ENCODE results near the gene CMTM1.

DNA sequence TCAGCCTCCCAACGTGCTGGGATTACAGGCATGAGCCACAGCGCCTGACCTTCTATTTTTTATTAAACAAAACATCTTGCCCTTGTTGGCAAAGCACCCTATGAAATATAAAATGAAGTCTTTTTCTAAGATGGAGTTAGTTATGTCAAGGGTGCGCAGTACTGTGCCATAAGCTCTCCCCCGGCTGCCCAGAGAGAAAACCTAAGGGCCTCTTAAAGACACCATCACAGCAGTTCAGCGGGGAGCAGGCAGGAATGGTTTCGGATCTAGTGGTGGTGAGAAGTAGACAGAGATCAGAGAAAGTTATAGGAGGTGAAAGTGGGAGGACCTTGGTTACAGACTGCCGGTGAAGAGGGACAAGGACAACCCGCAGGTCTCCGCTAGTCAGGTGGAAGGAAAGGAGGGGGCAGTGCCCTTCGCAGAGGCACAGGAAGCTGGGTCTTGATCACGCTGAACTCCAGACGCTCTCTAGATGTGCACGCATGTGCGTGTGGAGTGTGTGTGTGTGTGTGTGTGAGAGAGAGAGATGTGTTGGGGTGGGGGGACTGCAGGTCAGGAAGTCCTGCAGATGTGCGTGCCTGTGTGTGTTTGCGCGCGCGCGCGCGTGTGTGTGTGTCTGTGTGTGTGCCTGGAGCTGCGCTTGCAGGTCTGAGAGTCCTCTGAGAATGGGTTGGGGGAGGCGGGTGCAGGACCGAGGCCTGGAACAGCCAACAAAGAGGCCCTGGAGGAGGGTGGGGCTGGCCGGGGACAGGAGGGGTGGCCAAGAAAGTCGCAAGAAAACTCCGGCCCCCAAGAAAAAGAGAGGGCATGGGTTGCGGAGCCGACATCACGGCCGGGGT is 37.5 kb downstream of the CMTM1 start:
- TF ChIP-seq POLR2AphosphoS5 (IDR thresholded peaks at IDR 0.05; ENCODE audit: low read depth, low read length) (no peak), CTCF (IDR thresholded peaks at IDR 0.05 in 2 of 3, conservative IDR thresholded peaks at IDR 0.05 in 1 of 3; ENCODE audit: borderline replicate concordance in 1 of 3, insufficient read depth in 1 of 3, low read depth in 2 of 3, low read length in 2 of 3) (no peak), EZH2 (IDR thresholded peaks at IDR 0.05) (no peak), EZH2phosphoT487 (IDR thresholded peaks at IDR 0.05; ENCODE audit: borderline replicate concordance) (no peak), EGR1 (IDR thresholded peaks at IDR 0.05; ENCODE audit: low read depth) (no peak), POLR2A (IDR thresholded peaks at IDR 0.05; ENCODE audit: borderline replicate concordance, extremely low read depth, insufficient read depth, insufficient read length) (peak; percentile 55)
